ENCODE data around the gene INPP5D. TPM values are rescaled to one million over a fixed set of nuclear protein-coding genes. Genes with fewer than 3 reads are reported as not detected.

INPP5D gene
- total RNA-seq, 1 donor from 2014 or later, result 33.3 TPM

- Histone ChIP-seq H3K27ac (peak overlapping the region; percentile 79), H3K4me1 (peaks cover 16% of the 10 kb centered on the region), H3K27me3 (no peaks in the 10 kb centered on the region), H3K9me3 (no peaks in the 10 kb centered on the region), H3K36me3 (peaks cover 18% of the 10 kb centered on the region), H3K4me3 (peak overlapping the region; percentile 91)
- no peak for ATAC-seq
- no peak for DNase-seq
- no peak for TF ChIP-seq CTCF (IDR thresholded peaks at IDR 0.05)
- intact Hi-C loops (cut with DNase I), result loop anchor here (10.0 kb wide), 1 partner anchor 406 kb away; no protein-coding TSS in a partner anchor
These were observed 190.8 kb downstream of the INPP5D start for GRCh38 chr2:233250985-233251305.

GRCh38 chr2:233251306-233252116 is 191.4 kb downstream of the INPP5D start, which contains the start of gene ATG16L1:
TSS of gene ATG16L1 (plus strand) at chr2:233251673. CDS start at chr2:233251828, 155 bp downstream.
- ATAC-seq (peak; percentile 100), DNase-seq (peak; percentile 98)
- peak within 1 kb of the TSS; percentile 91 for H3K4me3 ChIP-seq
- H3K27me3 ChIP-seq, result no peaks in the 10 kb centered on the region
- H3K9me3 ChIP-seq, result no peaks in the 10 kb centered on the region
- H3K4me1 ChIP-seq, result peaks cover 16% of the 10 kb centered on the region
- intact Hi-C loops (cut with DNase I), result loop anchor here (10.0 kb wide), 1 partner anchor 407 kb away; no protein-coding TSS in a partner anchor
- H3K36me3 ChIP-seq, result peaks cover 23% of the 10 kb centered on the region
- peak within 1 kb of the TSS; percentile 86 for H3K27ac ChIP-seq
- TF ChIP-seq CTCF (IDR thresholded peaks at IDR 0.05), result peak; percentile 93

GRCh38 chr2:233252227-233252626 is 192.1 kb downstream of the INPP5D start:
- ATAC-seq (no peak), DNase-seq (no peak)
- peak overlapping the region; percentile 86 for H3K27ac ChIP-seq
- no peak for TF ChIP-seq CTCF (IDR thresholded peaks at IDR 0.05)
- no peaks in the 10 kb centered on the region for H3K27me3 ChIP-seq
- peaks cover 16% of the 10 kb centered on the region for H3K4me1 ChIP-seq
- H3K9me3 ChIP-seq, result no peaks in the 10 kb centered on the region
- intact Hi-C loops (cut with DNase I), result loop anchor here (10.0 kb wide), 1 partner anchor 407 kb away; no protein-coding TSS in a partner anchor
- peaks cover 30% of the 10 kb centered on the region for H3K36me3 ChIP-seq
- H3K4me3 ChIP-seq, result peak overlapping the region; percentile 91

GRCh38 chr2:233255151-233255550 is 195.0 kb downstream of the INPP5D start:
- peaks cover 60% of the 10 kb centered on the region for H3K36me3 ChIP-seq
- DNase-seq, result no peak
- H3K9me3 ChIP-seq, result no peaks in the 10 kb centered on the region
- TF ChIP-seq CTCF (IDR thresholded peaks at IDR 0.05), result no peak
- intact Hi-C loops (cut with DNase I), result loop anchor here (10.0 kb wide), 1 partner anchor 410 kb away; no protein-coding TSS in a partner anchor
- H3K27ac ChIP-seq, result no peak overlapping the region
- no peak overlapping the region for H3K4me3 ChIP-seq
- no peak for ATAC-seq
- no peaks in the 10 kb centered on the region for H3K27me3 ChIP-seq
- peaks cover 16% of the 10 kb centered on the region for H3K4me1 ChIP-seq

GRCh38 chr2:233256048-233256447 is 195.9 kb downstream of the INPP5D start:
- no peak overlapping the region for H3K27ac ChIP-seq
- H3K4me3 ChIP-seq, result no peak overlapping the region
- no peak for TF ChIP-seq CTCF (IDR thresholded peaks at IDR 0.05)
- H3K4me1 ChIP-seq, result peaks cover 16% of the 10 kb centered on the region
- DNase-seq, result no peak
- H3K9me3 ChIP-seq, result no peaks in the 10 kb centered on the region
- intact Hi-C loops (cut with DNase I), result loop anchor here (10.0 kb wide), 1 partner anchor 411 kb away; no protein-coding TSS in a partner anchor
- no peaks in the 10 kb centered on the region for H3K27me3 ChIP-seq
- ATAC-seq, result no peak
- peaks cover 69% of the 10 kb centered on the region for H3K36me3 ChIP-seq

Other genes starting within 250 kb of the INPP5D start
- gene SNORC, start 190.1 kb upstream of the INPP5D start, total RNA-seq, result 0.96 TPM
- not detected for gene NGEF, start 47.1 kb upstream of the INPP5D start, total RNA-seq
- gene NEU2, start 27.7 kb upstream of the INPP5D start, total RNA-seq, result not detected
- gene ATG16L1, start 191.3 kb downstream of the INPP5D start, total RNA-seq, result 26.6 TPM
- not detected for gene SAG, start 247.5 kb downstream of the INPP5D start, total RNA-seq